ENCODE results near the gene STBD1. TPM values are rescaled to one million over a fixed set of nuclear protein-coding genes. Genes with fewer than 3 reads are reported as not detected.

Gene STBD1
- total RNA-seq, 1 donor from 2014 or later = 4.1 TPM

DNA sequence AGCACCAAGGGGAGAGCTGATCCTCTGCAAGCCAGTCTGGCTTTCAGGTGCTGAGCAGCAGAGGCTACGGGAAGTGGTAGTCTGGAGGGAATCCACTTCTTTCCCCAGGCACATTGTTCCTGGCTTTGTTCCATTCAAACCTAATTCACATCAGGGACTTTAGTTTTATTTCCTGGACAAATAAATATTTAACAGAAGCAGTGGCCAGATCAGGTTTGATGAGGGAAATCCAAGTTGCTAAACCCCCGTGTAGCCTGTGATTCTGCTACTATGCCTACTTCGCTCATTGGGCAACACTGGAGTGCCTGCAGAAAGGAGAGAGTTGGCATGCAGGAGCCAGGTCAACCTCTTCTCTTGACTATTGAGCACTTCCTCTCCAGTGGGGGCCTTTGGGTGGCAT, 13.8 kb upstream of the STBD1 start:
- DNase-seq (ENCODE audit: extremely low spot score, unreplicated experiment) = no peak
- TF ChIP-seq, protein P1, sequence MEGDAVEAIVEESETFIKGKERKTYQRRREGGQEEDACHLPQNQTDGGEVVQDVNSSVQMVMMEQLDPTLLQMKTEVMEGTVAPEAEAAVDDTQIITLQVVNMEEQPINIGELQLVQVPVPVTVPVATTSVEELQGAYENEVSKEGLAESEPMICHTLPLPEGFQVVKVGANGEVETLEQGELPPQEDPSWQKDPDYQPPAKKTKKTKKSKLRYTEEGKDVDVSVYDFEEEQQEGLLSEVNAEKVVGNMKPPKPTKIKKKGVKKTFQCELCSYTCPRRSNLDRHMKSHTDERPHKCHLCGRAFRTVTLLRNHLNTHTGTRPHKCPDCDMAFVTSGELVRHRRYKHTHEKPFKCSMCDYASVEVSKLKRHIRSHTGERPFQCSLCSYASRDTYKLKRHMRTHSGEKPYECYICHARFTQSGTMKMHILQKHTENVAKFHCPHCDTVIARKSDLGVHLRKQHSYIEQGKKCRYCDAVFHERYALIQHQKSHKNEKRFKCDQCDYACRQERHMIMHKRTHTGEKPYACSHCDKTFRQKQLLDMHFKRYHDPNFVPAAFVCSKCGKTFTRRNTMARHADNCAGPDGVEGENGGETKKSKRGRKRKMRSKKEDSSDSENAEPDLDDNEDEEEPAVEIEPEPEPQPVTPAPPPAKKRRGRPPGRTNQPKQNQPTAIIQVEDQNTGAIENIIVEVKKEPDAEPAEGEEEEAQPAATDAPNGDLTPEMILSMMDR (conservative IDR thresholded peaks at IDR 0.05) = no peak

DNA sequence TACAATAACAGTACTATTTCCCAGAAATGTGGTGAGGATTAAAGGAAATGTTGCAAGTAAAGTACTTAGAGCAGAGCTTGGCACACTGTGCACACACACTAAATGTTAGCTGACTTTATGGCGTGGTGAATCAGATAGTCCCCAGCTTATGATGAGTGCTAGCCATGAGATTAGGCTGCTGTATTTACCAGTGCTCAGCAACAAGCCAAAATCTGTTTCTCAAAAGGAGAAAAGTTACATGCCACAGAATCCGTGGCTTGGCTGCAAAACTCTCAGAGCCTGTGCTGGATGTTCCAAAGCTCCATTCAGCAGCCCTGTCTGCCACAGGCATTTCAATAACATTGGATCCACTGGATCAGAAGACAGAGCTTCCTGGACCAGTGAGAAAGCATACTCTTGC, 12.8 kb upstream of the STBD1 start:
- Mint-ChIP-seq H3K27me3 (no peaks in the 10 kb centered on the region), H3K9me3 (peaks cover 15% of the 10 kb centered on the region), H3K27ac (no peak overlapping the region), H3K4me3 (no peak overlapping the region), H3K4me1 (ENCODE audit: unreplicated experiment) (no peaks in the 10 kb centered on the region), H3K36me3 (peaks cover 4% of the 10 kb centered on the region)
- DNase-seq (ENCODE audit: extremely low spot score, unreplicated experiment) = no peak
- TF ChIP-seq, protein P1 (conservative IDR thresholded peaks at IDR 0.05) = no peak

More for the DNA sequence above, 13.8 kb upstream of the STBD1 start:
- Mint-ChIP-seq H3K27ac (no peak overlapping the region), H3K27me3 (no peaks in the 10 kb centered on the region), H3K4me3 (no peak overlapping the region), H3K36me3 (no peaks in the 10 kb centered on the region), H3K9me3 (peaks cover 15% of the 10 kb centered on the region), H3K4me1 (ENCODE audit: unreplicated experiment) (no peaks in the 10 kb centered on the region)

DNA sequence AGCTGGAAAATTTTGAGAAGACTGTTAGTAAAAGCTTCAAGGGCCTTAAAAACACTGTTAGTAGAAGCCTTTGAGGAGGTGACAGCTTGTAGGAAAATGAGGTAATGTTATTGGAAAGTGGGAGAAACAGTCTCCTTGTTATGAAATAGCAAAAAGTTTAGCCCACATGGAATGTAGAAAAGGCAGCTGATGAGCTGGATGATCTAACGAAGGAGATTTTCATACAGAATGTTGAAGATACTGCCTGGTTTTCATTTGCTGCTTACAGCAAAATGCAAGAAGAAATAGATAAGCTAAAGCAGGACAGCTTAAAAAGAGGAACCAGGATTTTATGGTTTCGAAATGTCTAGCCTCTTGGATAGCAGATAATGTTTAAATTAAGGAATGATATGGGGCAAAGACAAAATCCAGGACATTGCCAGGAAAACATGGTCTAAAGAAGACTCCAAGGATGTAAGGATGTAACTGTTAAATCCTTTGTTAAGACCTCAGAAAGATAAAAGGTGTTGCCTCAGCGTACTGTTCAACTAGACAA, 10.2 kb upstream of the STBD1 start:
- TF ChIP-seq, protein P1 (conservative IDR thresholded peaks at IDR 0.05) = no peak
- DNase-seq (ENCODE audit: extremely low spot score, unreplicated experiment) = no peak
- no peak overlapping the region for H3K4me3 Mint-ChIP-seq
- H3K27ac Mint-ChIP-seq = no peak overlapping the region
- H3K9me3 Mint-ChIP-seq = peaks cover 15% of the 10 kb centered on the region
- H3K36me3 Mint-ChIP-seq = peaks cover 4% of the 10 kb centered on the region
- H3K27me3 Mint-ChIP-seq = no peaks in the 10 kb centered on the region
- H3K4me1 Mint-ChIP-seq (ENCODE audit: unreplicated experiment) = peaks cover 7% of the 10 kb centered on the region

DNA sequence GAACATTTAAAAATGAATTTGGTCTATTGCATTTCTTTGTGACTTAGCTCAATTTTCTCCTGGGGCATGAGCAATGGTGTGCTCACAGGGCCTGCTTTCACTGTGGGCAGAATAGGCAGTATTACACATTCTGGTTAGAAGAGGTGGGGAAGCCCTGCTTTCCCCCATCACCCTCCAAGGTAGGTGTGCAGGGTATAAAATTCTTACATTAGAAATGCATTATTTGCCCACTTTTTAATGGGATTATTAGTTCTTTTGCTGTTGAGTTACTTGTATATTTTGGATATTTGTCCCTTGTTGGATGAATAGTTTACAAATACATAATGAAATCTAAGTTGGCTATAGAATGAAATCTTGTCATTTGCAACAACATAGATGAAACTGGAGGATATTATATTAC, 8.3 kb upstream of the STBD1 start:
- Mint-ChIP-seq H3K4me1 (ENCODE audit: unreplicated experiment) (peaks cover 9% of the 10 kb centered on the region), H3K9me3 (peaks cover 15% of the 10 kb centered on the region)

DNA sequence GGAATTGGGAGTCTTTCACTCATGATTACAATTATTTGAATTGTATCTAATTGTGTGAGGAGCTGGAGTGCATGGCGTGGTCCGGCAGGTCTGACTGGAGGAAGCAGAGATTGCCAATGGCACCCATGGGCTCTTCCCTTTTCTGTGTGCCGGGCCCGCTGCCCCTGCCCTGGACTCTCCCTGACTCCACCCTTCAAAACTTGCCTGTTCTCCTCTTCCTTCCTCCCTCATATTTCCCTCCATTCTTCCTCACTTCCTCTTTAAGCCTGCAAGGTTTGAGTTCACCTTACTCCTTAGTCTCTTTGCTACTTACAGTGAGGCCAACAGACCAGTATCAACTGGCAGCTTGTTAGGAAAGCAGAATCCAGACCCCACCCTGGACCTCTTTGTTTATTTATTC, 6.5 kb upstream of the STBD1 start:
- peaks cover 9% of the 10 kb centered on the region for H3K4me1 Mint-ChIP-seq (ENCODE audit: unreplicated experiment)
- no peak overlapping the region for H3K4me3 Mint-ChIP-seq
- H3K27me3 Mint-ChIP-seq = peaks cover 2% of the 10 kb centered on the region
- H3K27ac Mint-ChIP-seq = no peak overlapping the region
- TF ChIP-seq, protein P1 (conservative IDR thresholded peaks at IDR 0.05) = no peak
- no peak for DNase-seq (ENCODE audit: extremely low spot score, unreplicated experiment)
- H3K36me3 Mint-ChIP-seq = peaks cover 4% of the 10 kb centered on the region
- H3K9me3 Mint-ChIP-seq = peaks cover 10% of the 10 kb centered on the region

More for the DNA sequence above, 8.3 kb upstream of the STBD1 start:
- peaks cover 4% of the 10 kb centered on the region for H3K36me3 Mint-ChIP-seq
- no peak for DNase-seq (ENCODE audit: extremely low spot score, unreplicated experiment)
- TF ChIP-seq, protein P1 (conservative IDR thresholded peaks at IDR 0.05) = no peak
- no peak overlapping the region for H3K27ac Mint-ChIP-seq
- no peak overlapping the region for H3K4me3 Mint-ChIP-seq
- H3K27me3 Mint-ChIP-seq = no peaks in the 10 kb centered on the region

Measured in type B pancreatic cell (in vitro differentiated cells).